B cell (primary cell): Measurements from ENCODE around the gene TMEM80. TPM values are rescaled to one million over a fixed set of nuclear protein-coding genes. Genes with fewer than 3 reads are reported as not detected.

Source experiments
- ATAC-seq: fragments of 200-7000 bp; cut with Tn5 transposase; one replicate; pipeline ENCODE4 v1.10.0; 2021; ENCODE audit warnings: low read depth, mild to moderate bottlenecking, moderate number of reproducible peaks, moderate library complexity
- CTCF ChIA-PET: fragments of 350-600 bp; sonication (Branson Sonifier 250); formaldehyde crosslinking; loops from one replicate; lab custom pipeline; 2021; ENCODE audit warnings: antibody characterized with exemption, inconsistent platforms; lab: Charles Lee
- POLR2A ChIA-PET: fragments of 350-600 bp; sonication (Branson Sonifier 250); formaldehyde crosslinking; loops from one replicate; lab custom pipeline; 2021; ENCODE audit warnings: antibody characterized with exemption; lab: Charles Lee
- DNase-seq: peaks from one replicate; pipeline ENCODE4 v3.0.0; 2013
- H2AFZ ChIP-seq: 2 replicates; pipeline ENCODE4 v1.6.1; 2012; ENCODE audit warnings: mild to moderate bottlenecking, low read depth, low read length; ENCODE audit not compliant: insufficient read depth, poor library complexity, severe bottlenecking
- H3K27ac ChIP-seq, 2 donors: 1 replicate in 1 of 2; 2 replicates in 1 of 2; pipeline ENCODE4 v1.5.1; 2012 to 2013; ENCODE audit warnings: low read length in 2 of 2, mild to moderate bottlenecking in 2 of 2, moderate library complexity in 1 of 2
- H3K27me3 ChIP-seq, 4 experiments: fragments of 200-600 bp in 1 of 4; sonication (generic) in 1 of 4; replicated peaks in 1 of 4; 1 replicate in 2 of 4; 2 replicates in 2 of 4; pipeline versions ENCODE4 v1.6.1 to v1.7.0; 2013 to 2016; ENCODE audit warnings: low read length in 3 of 4, mild to moderate bottlenecking in 2 of 4, mixed read lengths in 1 of 4, moderate library complexity in 1 of 4; ENCODE audit not compliant: insufficient read depth in 4 of 4, control insufficient read depth in 3 of 4; ENCODE audit errors: control extremely low read depth in 1 of 4
- H3K36me3 ChIP-seq, 2 experiments: replicated peaks in 1 of 2; 1 replicate in 1 of 2; 2 replicates in 1 of 2; pipeline versions ENCODE4 v1.6.1 to v1.7.1; 2013; ENCODE audit warnings: low read length in 1 of 2; ENCODE audit not compliant: insufficient read depth in 2 of 2, control insufficient read depth in 1 of 2; ENCODE audit errors: control extremely low read depth in 1 of 2, extremely low read depth in 1 of 2
- H3K4me1 ChIP-seq, 2 donors: fragments of 200-600 bp in 1 of 2; sonication (generic) in 1 of 2; 1 replicate in 1 of 2; 2 replicates in 1 of 2; pipeline versions ENCODE4 v1.5.1 to v1.6.1; 2013 to 2017; ENCODE audit warnings: low read length in 2 of 2; ENCODE audit not compliant: control insufficient read depth in 2 of 2, insufficient read depth in 2 of 2
- H3K4me2 ChIP-seq: replicated peaks from 2 replicates; pipeline ENCODE3; 2012; ENCODE audit warnings: mild to moderate bottlenecking, low read depth, low read length; ENCODE audit not compliant: poor library complexity, severe bottlenecking
- H3K4me3 ChIP-seq, 5 experiments: fragments of 200-600 bp in 1 of 5; sonication (generic) in 1 of 5; 1 replicate in 3 of 5; 2 replicates in 2 of 5; pipeline versions ENCODE4 v1.5.1 to v1.7.0; 2011 to 2016; ENCODE audit warnings: low read length in 4 of 5, mild to moderate bottlenecking in 4 of 5, low read depth in 2 of 5, control low read depth in 1 of 5, moderate library complexity in 1 of 5; ENCODE audit not compliant: insufficient read depth in 1 of 5; ENCODE audit errors: control extremely low read depth in 1 of 5, extremely low read depth in 1 of 5
- H3K79me2 ChIP-seq: fragments of 200-600 bp; sonication (generic); one replicate; pipeline ENCODE4 v1.6.0; 2016; ENCODE audit warnings: low read length; ENCODE audit not compliant: control insufficient read depth, insufficient read depth
- H3K9ac ChIP-seq: fragments of 200-600 bp; sonication (generic); 2 replicates; pipeline ENCODE4 v1.6.1; 2017; ENCODE audit warnings: mild to moderate bottlenecking, low read length, moderate library complexity
- H3K9me3 ChIP-seq, 3 donors: one replicate each; pipeline versions ENCODE4 v1.6.1 to v1.7.1; 2013; ENCODE audit warnings: low read length in 2 of 3; ENCODE audit not compliant: control insufficient read depth in 2 of 3, insufficient read depth in 1 of 3; ENCODE audit errors: control extremely low read depth in 1 of 3
- H4K20me1 ChIP-seq: 2 replicates; pipeline ENCODE4 v1.6.0; 2012; ENCODE audit warnings: mild to moderate bottlenecking, low read length; ENCODE audit not compliant: insufficient read depth, control insufficient read depth, poor library complexity, severe bottlenecking
- H3K27ac Mint-ChIP-seq: one replicate; pipeline ENCODE4 v1.8.0; 2021; ENCODE audit warnings: mixed read lengths
- H3K27me3 Mint-ChIP-seq: one replicate; pipeline ENCODE4 v1.8.0; 2021; ENCODE audit warnings: mixed read lengths
- H3K4me1 Mint-ChIP-seq: one replicate; pipeline ENCODE4 v1.8.0; 2021; ENCODE audit warnings: mixed read lengths
- H3K4me3 Mint-ChIP-seq: one replicate; pipeline ENCODE4 v1.8.0; 2021; ENCODE audit warnings: mixed read lengths
- H3K9me3 Mint-ChIP-seq: one replicate; pipeline ENCODE4 v1.8.0; 2022; ENCODE audit warnings: mixed read lengths; ENCODE audit not compliant: insufficient read depth
- EZH2 ChIP-seq: IDR thresholded peaks from 2 replicates; pipeline ENCODE4 v1.6.1; 2012; ENCODE audit warnings: borderline replicate concordance, low read depth, mild to moderate bottlenecking, moderate library complexity, low read length; ENCODE audit not compliant: insufficient read depth, poor library complexity, severe bottlenecking
- WGBS: methylation state at CpG from one replicate; pipeline ENCODE4 v1.1.5; 2013; ENCODE audit warnings: missing lambda C conversion rate; ENCODE audit not compliant: insufficient coverage; 5-methylcytosine and 5-hydroxymethylcytosine counted together
- intact Hi-C: fragments of 100-400 bp; cut with micrococcal nuclease; formaldehyde crosslinking; loops from one replicate; pipeline ENCODE4 v1.10.0; 2022
- polyA plus RNA-seq: library from polyadenylated mRNA; depleted of rRNA; stranded (reverse); fragments of >200 nt; gene quantifications from 2 replicates; pipeline ENCODE4 v1.2.3, GENCODE V29; 2012
- total RNA-seq, 2 donors: library from RNA; stranded (reverse); fragments of 120-200 nt in 1 of 2; gene quantifications; 1 replicate in 1 of 2; 2 replicates in 1 of 2; pipeline versions ENCODE4 v1.2.3 to v1.2.4, GENCODE V29; 2013 to 2022
- TF ChIP-seq, protein P1 (sequence below): fragments of 200-600 bp; IDR thresholded peaks from one replicate; pipeline ENCODE4 v1.8.0; 2022; ENCODE audit warnings: antibody characterized with exemption, mild to moderate bottlenecking

Gene TMEM80
- total and polyA plus RNA-seq, 2 donors (not counting 1 experiment from before 2014, with no cell fraction given): 72.5 to 84.1 TPM

DNA sequence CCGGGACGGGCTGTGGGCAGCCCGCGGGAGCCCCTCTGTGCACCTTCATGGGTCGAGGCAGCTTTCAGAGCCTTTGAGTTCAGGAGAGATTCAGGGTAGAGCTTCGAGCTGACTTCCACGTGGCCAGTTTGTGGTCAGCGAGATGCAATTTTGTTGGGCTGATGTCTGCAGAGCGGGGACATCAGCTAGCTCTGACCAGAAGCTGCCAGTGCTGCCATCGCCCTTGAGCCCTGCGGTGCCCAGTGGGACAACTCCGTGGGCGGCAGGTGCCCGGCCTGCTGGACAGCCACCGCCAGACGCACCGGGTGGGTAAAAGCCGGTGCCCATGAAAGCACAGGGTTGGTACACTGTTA, 52.4 kb downstream of the TMEM80 start:
- H3K27me3 ChIP-seq: no peaks in the 10 kb centered on the region
- H3K9me3 ChIP-seq: no peaks in the 10 kb centered on the region
- peaks cover 17 to 27% of the 10 kb centered on the region in 2 donors for H3K4me1 ChIP-seq
- ATAC-seq (no peak), DNase-seq (peak; percentile 39)
- peaks cover 46% of the 10 kb centered on the region for H4K20me1 ChIP-seq
- Mint-ChIP-seq H3K27me3 (no peaks in the 10 kb centered on the region), H3K4me3 (peak overlapping the region; percentile 88), H3K9me3 (no peaks in the 10 kb centered on the region), H3K4me1 (peaks cover 16% of the 10 kb centered on the region), H3K27ac (peak overlapping the region; percentile 83)
- peak overlapping the region; percentile 31 to 77 for H3K27ac ChIP-seq
- peak overlapping the region; percentile 73 for H3K9ac ChIP-seq
- H3K36me3 ChIP-seq: no peaks in the 10 kb centered on the region
- ChIA-PET CTCF (interaction anchor here (0.8 to 1.9 kb wide), 9 partner anchors 16 to 193 kb away, joined by 3 to 13 read pairs (median 4); partner anchors contain the start of genes DEAF1 and TMEM80), POLR2A (interaction anchor here (1.4 kb wide), 1 partner anchor 53 kb away, joined by 4 read pairs; the partner anchor contains the start of genes DEAF1 and TMEM80)
- H3K4me2 ChIP-seq: peak overlapping the region; percentile 97
- H2AFZ ChIP-seq: peak overlapping the region; percentile 85
- TF ChIP-seq EZH2: no peak
- TF ChIP-seq, protein P1, sequence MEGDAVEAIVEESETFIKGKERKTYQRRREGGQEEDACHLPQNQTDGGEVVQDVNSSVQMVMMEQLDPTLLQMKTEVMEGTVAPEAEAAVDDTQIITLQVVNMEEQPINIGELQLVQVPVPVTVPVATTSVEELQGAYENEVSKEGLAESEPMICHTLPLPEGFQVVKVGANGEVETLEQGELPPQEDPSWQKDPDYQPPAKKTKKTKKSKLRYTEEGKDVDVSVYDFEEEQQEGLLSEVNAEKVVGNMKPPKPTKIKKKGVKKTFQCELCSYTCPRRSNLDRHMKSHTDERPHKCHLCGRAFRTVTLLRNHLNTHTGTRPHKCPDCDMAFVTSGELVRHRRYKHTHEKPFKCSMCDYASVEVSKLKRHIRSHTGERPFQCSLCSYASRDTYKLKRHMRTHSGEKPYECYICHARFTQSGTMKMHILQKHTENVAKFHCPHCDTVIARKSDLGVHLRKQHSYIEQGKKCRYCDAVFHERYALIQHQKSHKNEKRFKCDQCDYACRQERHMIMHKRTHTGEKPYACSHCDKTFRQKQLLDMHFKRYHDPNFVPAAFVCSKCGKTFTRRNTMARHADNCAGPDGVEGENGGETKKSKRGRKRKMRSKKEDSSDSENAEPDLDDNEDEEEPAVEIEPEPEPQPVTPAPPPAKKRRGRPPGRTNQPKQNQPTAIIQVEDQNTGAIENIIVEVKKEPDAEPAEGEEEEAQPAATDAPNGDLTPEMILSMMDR: no peak
- H3K4me3 ChIP-seq: peak overlapping the region; percentile 54 to 88 (median 73)
- intact Hi-C loops: loop anchor here (5.0 kb wide), 1 partner anchor 186 kb away; the partner anchor contains the start of genes LMNTD2 and RASSF7
- WGBS: under 1% methylated on average over 18 of the region's 18 CpGs
- peaks cover 50% of the 10 kb centered on the region for H3K79me2 ChIP-seq

DNA sequence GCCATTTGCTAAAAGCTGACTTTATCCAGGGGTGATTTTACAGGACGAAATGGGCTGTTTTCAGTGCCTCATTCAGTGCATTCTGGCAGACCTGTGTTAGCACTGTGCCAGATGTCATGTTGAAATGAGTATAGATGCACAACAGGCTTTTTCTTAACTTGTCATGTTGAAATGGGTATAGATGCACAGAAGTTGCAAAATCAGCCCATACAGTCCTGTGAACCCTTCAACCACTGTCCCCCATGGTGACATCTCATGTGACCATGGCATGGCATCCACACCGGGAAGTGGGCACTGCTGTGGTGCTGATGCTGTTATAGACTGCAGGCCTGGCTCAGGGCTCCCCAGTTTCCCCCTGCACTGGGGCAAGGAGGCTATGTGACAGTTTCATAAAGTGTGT, 54.1 kb downstream of the TMEM80 start:
- Mint-ChIP-seq H3K27ac (peak overlapping the region; percentile 20), H3K4me3 (peak overlapping the region; percentile 49), H3K4me1 (peaks cover 16% of the 10 kb centered on the region), H3K9me3 (no peaks in the 10 kb centered on the region), H3K27me3 (no peaks in the 10 kb centered on the region)
- Histone ChIP-seq H3K36me3 (no peaks in the 10 kb centered on the region), H3K27me3 (no peaks in the 10 kb centered on the region), H3K4me1 (peaks cover 17 to 27% of the 10 kb centered on the region in 2 donors), H2AFZ (no peak overlapping the region), H3K4me3 (peak overlapping the region in 1 of 5 experiments; percentile 67), H4K20me1 (peaks cover 46% of the 10 kb centered on the region), H3K9ac (no peak overlapping the region), H3K79me2 (peaks cover 66% of the 10 kb centered on the region), H3K4me2 (no peak overlapping the region), H3K9me3 (no peaks in the 10 kb centered on the region), H3K27ac (no peak overlapping the region)
- WGBS: 38% methylated on average over 2 of the region's 2 CpGs
- CTCF ChIA-PET: interaction anchor here (0.7 to 2.5 kb wide), 3 partner anchors 14 to 44 kb away, joined by 3 to 9 read pairs (median 9); no protein-coding TSS in a partner anchor
- TF ChIP-seq, protein P1: no peak
- no peak for TF ChIP-seq EZH2
- intact Hi-C loops: loop anchor here (5.0 kb wide), 1 partner anchor 187 kb away; the partner anchor contains the start of genes LMNTD2 and RASSF7
- no peak for ATAC-seq
- POLR2A ChIA-PET: interaction anchor here (0.6 kb wide), 1 partner anchor 28 kb away, joined by 9 read pairs; no protein-coding TSS in a partner anchor
- no peak for DNase-seq
